Epithelial cell of esophagus (primary cell): ENCODE results near the gene ENKUR.
A peak's percentile ranks its signal among the peaks of the same experiment; 100 is the strongest.

Experiments used
- DNase-seq: peaks from one replicate; pipeline ENCODE4 v3.0.0; 2010; ENCODE audit warnings: low read depth
- H3K4me3 ChIP-seq: 2 replicates; pipeline ENCODE4 v1.5.1; 2011; ENCODE audit warnings: mild to moderate bottlenecking, low read length, control low read depth
- TF ChIP-seq, protein P1 (sequence below): IDR thresholded peaks from 2 replicates; pipeline ENCODE4 v1.5.1; 2011; ENCODE audit warnings: low read depth, mild to moderate bottlenecking, low read length, control low read depth, inconsistent platforms; ENCODE audit not compliant: insufficient read depth; ENCODE audit errors: missing control alignments

ENKUR gene

GRCh38 chr10:25047591-25048301 lies 31.8 kb upstream of the ENKUR start:
- peak; percentile 64 for DNase-seq

DNA sequence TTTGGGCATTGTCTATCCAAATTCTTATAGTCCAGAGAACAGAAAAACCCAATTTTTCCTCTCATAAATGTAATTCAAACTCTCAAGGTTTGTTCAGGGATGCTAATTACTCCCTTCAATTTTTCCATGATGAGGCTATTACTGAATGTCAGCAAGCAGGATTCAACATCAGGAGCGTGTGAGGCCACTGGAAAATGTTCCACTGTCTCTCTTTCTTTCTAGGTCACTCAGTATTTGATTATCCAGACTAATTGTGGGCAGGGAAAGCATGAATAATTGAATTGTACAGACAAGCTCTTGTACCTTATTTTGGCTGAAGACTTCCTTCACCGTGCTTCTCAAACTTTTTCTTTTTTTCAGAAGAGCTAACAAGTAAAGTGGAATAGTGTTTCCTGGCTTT lies 31.1 kb upstream of the ENKUR start:
- H3K4me3 ChIP-seq: no peak overlapping the region
- TF ChIP-seq, protein P1, sequence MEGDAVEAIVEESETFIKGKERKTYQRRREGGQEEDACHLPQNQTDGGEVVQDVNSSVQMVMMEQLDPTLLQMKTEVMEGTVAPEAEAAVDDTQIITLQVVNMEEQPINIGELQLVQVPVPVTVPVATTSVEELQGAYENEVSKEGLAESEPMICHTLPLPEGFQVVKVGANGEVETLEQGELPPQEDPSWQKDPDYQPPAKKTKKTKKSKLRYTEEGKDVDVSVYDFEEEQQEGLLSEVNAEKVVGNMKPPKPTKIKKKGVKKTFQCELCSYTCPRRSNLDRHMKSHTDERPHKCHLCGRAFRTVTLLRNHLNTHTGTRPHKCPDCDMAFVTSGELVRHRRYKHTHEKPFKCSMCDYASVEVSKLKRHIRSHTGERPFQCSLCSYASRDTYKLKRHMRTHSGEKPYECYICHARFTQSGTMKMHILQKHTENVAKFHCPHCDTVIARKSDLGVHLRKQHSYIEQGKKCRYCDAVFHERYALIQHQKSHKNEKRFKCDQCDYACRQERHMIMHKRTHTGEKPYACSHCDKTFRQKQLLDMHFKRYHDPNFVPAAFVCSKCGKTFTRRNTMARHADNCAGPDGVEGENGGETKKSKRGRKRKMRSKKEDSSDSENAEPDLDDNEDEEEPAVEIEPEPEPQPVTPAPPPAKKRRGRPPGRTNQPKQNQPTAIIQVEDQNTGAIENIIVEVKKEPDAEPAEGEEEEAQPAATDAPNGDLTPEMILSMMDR: no peak
- no peak for DNase-seq

More at GRCh38 chr10:25047591-25048301, 31.8 kb upstream of the ENKUR start:
- no peak overlapping the region for H3K4me3 ChIP-seq
- TF ChIP-seq, protein P1: no peak

DNA sequence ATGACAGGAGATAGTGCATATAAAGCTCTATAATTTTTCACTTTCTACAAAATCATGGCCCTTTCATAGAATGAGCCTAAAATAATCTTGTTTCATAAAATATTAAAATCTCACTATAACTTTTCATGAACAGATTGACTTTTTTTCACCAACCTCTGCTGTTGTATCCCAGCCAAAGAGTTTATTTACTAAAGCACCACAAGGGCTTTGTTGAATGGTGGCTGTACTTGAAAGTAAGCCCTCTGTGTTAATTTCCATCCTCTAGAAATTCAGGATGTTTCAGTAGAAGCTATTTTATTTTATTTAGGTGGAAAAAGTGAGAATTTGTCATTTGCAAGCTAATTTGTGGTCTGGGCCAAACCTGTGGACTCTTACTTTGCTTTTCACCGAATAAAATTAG lies 30.7 kb upstream of the ENKUR start:
- H3K4me3 ChIP-seq: no peak overlapping the region
- no peak for DNase-seq
- TF ChIP-seq, protein P1: no peak

GRCh38 chr10:25039531-25039930 lies 23.6 kb upstream of the ENKUR start:
- H3K4me3 ChIP-seq: no peak overlapping the region
- TF ChIP-seq, protein P1: no peak
- no peak for DNase-seq

DNA sequence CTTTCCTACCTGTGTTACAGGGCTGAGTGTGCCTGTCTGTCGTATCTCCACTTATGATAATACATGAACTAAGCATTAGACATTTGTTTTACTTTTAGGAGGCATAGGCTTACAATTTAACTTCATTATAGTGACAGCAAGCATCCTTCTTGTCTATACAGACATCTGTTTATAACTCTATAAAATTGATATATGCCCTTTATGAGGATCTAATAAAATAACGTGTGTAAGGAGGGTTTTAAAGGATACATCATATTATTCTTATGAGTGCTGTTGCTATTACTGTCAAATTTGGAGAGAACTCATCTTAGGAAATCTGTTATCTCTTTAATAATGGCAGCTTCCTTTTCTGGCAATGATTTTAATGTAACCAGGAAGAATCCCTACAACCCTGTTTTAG lies 22.4 kb upstream of the ENKUR start:
- H3K4me3 ChIP-seq: no peak overlapping the region
- no peak for DNase-seq
- TF ChIP-seq, protein P1: no peak

GRCh38 chr10:25036381-25036780 lies 20.4 kb upstream of the ENKUR start:
- DNase-seq: no peak
- TF ChIP-seq, protein P1: no peak
- H3K4me3 ChIP-seq: no peak overlapping the region

GRCh38 chr10:25029519-25029918 lies 13.6 kb upstream of the ENKUR start:
- TF ChIP-seq, protein P1: no peak
- no peak overlapping the region for H3K4me3 ChIP-seq
- no peak for DNase-seq
